NCI-H1048 (cell line): ENCODE data around the gene EPYC.

ENCODE experiments used
- DNase-seq: peaks from one replicate; lab custom pipeline; 2025; lab: John Stamatoyannopoulos, UW

Gene EPYC

GRCh38 chr12:91004872-91005271, at the start of gene EPYC:
EPYC (minus strand) TSS chr12:91004972; CDS start chr12:91002565, 2,407 bp downstream.
- no peak for DNase-seq

GRCh38 chr12:91053951-91054715, 49.4 kb upstream of the EPYC start:
- no peak for DNase-seq

GRCh38 chr12:91052026-91052425, 47.3 kb upstream of the EPYC start:
- no peak for DNase-seq

- DNase-seq, result no peak
Measured at GRCh38 chr12:91044586-91044985, 39.8 kb upstream of the EPYC start.

- no peak for DNase-seq
Measured at GRCh38 chr12:91043408-91043807, 38.6 kb upstream of the EPYC start.

GRCh38 chr12:91040096-91040755, 35.5 kb upstream of the EPYC start:
- DNase-seq, result no peak

GRCh38 chr12:91037276-91037675, 32.5 kb upstream of the EPYC start:
- DNase-seq, result no peak

- no peak for DNase-seq
Measured at GRCh38 chr12:91033251-91033650, 28.5 kb upstream of the EPYC start.

- DNase-seq, result no peak
Measured at GRCh38 chr12:91023326-91024004, 18.7 kb upstream of the EPYC start.

- DNase-seq, result no peak
Measured at GRCh38 chr12:91021076-91021475, 16.3 kb upstream of the EPYC start.

- DNase-seq, result no peak
Measured at GRCh38 chr12:91019455-91019854, 14.7 kb upstream of the EPYC start.

GRCh38 chr12:91017511-91018263, 12.9 kb upstream of the EPYC start:
- no peak for DNase-seq

- no peak for DNase-seq
Measured at GRCh38 chr12:91017043-91017442, 12.3 kb upstream of the EPYC start.

- DNase-seq, result no peak
Measured at GRCh38 chr12:91009319-91009950, 4.7 kb upstream of the EPYC start.

GRCh38 chr12:91007531-91008290, 2.9 kb upstream of the EPYC start:
- no peak for DNase-seq

- no peak for DNase-seq
Measured at GRCh38 chr12:91003737-91004136, 1.0 kb downstream of the EPYC start.

GRCh38 chr12:91001306-91001705, 3.5 kb downstream of the EPYC start:
- DNase-seq, result no peak

- DNase-seq, result no peak
Measured at GRCh38 chr12:90999966-91000365, 4.8 kb downstream of the EPYC start.

- DNase-seq, result no peak
Measured at GRCh38 chr12:90999527-90999926, 5.2 kb downstream of the EPYC start.

- no peak for DNase-seq
Measured at GRCh38 chr12:90995010-90995409, 9.8 kb downstream of the EPYC start.

- no peak for DNase-seq
Measured at GRCh38 chr12:90991952-90992465, 12.8 kb downstream of the EPYC start.
